Activated CD8-positive, alpha-beta memory T cell treated with anti-CD3 and anti-CD28 coated beads for 1 hour (primary cell): Measurements from ENCODE around the gene LIMS1.
"Not testable (repeated sequence)": the region's sequence is repeated elsewhere in the genome, so short reads cannot be mapped to it uniquely, and the experiment has no call there.

Experiments used
- DNase-seq, 2 donors: peaks; one replicate each; pipeline ENCODE4 v3.0.0-alpha.2; 2020; ENCODE audit warnings: low read depth in 1 of 2; ENCODE audit errors: extremely low read depth in 1 of 2

The LIMS1 gene

DNA sequence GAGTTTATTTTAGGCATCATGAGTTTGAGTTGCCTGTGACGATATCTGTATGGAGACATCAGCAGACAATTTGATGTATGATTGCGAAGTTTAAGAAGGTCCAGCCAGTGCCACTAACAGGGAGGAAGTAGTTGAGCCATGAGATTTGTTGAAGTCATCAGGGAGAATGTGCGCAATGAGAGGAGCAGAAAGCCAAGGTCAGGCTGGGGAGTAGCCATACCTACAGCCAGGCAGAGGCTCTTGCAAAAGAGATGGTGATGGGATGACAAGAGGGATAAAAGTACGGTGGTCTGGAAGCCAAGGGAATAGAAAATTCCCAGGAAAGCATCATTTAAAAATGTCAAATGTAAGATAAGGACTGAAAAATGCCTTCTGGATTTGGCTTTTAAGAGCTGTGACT, 51.2 kb downstream of the LIMS1 start:
- no peak for DNase-seq

DNA sequence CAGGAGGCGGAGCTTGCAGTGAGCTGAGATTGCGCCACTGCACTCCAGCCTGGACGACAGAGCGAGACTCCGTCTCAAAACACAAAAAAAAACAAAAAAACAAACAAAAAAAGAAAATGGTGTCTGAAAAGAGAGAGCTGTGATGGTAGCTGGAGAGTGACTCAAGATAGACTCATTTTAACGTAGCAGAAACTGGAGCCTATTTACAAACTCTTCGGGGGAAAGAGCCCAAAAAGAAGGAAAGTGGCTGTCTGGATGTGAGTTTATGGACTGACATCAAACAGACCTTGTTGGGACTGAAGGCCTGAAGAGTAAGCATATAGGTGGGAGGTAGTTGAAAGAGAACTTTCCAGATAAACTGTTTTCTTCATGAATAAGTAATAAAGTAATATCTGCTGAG, 51.8 kb downstream of the LIMS1 start:
- DNase-seq: no peak

DNA sequence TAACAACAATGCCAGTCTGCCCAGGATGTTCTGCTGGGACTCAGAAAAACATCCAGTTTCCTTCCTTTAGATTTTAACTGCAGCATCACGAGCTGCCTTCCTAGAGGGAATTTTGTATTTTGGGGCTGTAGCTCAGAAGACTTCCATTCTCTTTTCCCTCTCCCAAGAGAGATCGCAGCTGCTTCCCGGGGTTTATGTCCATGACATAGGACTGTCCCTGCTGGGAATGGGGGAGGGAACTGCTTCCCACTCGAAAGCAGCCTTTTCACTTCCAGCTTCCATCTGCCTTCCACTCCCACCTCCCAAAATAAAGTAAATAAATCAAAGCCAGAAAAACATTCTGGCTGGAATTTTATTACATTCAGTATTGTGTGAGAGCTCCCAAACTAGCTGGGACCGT, 52.4 kb downstream of the LIMS1 start:
- DNase-seq: no peak

DNA sequence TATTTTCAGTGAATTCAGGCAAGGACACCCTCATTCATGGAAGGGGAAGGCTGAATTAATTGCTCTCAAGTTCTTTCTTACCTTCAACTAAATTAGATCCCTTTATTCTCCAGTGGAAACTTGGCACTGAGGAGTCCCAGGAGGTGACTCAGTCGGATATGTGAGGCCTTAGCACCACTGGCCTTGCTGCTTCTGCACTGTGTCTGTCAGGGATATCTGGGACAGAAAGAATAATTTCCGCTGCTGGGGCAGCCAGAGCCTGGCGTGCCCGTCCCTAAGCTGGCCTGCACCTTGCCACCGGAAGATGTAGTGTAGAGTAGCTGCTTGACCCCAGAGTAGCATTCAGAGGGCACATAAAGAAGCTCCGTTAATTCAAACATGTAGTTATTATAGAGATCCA, 53.4 kb downstream of the LIMS1 start:
- DNase-seq: no peak

DNA sequence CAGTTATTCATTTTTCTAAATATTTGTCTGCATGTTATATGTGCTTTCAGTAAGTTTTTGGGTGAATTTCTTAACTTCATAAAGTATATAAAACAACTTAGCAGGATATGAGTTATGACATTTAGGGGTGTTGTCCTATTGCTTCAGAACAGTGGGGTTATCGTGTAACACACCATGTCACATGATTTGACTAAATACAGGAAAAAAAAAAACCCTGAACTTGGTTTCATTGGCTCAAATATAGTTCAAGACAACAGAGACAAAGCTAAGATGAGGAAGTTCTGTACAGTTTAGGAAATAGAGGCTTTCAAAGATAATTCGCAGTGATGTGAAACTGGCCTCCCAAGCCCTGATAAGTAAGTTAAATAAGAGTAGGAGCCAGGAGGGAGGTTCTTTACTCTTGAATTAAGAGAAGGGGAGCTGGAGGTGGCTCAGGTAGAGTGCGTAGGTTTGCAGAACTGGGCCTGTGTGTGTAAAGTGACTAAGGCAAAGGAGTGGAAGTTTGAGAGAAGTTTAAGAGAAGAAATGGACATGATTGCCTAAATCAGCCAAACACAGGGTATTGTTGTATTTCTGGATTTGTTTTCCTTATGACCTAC, 53.9 kb downstream of the LIMS1 start:
- DNase-seq: no peak

DNA sequence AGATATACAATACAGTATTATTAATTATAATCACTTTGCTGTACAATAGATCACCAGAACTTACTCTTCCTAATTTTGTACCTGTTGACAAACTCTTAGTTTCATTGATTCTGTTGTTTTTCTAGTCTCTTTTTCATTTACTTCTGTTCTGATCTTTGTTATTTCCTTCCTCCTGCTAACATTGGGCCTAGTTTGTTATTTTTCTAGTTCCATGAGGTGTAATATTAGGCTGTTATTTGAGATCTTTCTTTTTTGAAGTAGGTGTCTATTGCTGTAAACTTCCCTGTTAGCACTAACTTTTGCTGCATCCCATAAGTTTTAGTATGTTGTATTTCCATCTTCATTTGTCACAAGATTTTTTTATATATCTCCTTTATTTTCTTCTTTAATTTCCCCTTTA, 55.1 kb downstream of the LIMS1 start:
- DNase-seq: no peak

DNA sequence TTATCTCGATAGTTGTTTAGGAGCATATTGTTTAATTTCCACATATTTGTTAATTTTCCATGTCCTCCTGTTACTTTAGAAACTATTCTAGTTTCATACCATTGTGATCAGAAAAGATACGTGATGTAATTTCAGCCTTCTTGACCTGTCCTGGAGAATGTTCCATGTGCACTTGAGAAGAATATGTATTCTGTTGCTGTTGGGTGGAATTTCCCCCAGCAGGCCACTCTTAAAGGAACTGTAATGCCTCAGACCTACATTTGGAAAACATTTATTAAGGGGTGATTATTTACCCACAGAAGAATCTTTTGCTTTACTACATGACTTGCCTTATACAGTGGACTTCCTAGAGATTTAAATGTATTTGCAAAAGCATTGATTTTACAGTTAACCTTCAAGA, 55.5 kb downstream of the LIMS1 start:
- DNase-seq: no peak

DNA sequence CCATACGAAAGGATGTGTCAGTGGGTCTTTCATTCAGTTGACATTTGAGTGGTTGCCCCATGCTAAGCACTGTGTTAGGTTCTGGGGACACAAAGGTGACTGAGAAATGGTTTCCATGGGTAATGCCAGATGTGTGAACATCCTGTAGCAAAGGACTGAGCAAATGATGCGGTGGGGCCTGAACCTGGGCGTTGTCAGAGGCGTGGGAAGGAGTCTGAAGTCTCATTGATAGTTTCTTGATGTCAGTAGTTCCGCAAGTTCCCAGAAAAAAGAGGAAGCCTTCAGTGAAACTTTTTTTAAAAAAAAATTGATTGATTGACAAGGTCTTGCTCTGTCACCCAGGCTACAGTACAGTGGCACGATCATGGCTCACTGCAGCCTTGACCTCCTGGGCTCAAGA, 56.9 kb downstream of the LIMS1 start:
- no peak for DNase-seq

DNA sequence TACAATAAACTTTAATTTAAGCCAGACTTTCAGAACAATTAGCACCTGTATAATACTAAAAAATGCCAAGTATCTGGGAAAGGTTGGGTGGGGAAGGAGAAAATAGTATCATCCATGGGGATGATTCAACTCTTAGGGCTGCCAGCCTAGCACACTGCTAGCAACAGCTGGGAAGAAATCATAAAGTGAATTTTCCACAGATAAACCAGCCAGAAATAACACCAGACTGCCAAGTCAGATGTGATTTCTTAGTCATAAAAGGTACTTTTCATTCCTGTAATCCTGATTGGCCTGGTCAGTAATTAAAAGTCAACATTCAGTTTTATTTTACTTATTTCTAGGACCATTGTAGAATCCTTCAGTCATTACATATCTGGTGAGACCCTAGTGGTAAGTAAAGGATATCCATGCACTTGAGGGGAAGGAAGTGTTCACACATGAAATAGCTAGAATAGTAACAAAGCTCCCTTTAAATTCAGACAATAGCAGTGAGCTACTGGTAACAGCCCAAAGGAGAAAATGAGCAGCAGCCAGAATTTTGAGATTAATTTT, 59.4 kb downstream of the LIMS1 start:
- no peak for DNase-seq

DNA sequence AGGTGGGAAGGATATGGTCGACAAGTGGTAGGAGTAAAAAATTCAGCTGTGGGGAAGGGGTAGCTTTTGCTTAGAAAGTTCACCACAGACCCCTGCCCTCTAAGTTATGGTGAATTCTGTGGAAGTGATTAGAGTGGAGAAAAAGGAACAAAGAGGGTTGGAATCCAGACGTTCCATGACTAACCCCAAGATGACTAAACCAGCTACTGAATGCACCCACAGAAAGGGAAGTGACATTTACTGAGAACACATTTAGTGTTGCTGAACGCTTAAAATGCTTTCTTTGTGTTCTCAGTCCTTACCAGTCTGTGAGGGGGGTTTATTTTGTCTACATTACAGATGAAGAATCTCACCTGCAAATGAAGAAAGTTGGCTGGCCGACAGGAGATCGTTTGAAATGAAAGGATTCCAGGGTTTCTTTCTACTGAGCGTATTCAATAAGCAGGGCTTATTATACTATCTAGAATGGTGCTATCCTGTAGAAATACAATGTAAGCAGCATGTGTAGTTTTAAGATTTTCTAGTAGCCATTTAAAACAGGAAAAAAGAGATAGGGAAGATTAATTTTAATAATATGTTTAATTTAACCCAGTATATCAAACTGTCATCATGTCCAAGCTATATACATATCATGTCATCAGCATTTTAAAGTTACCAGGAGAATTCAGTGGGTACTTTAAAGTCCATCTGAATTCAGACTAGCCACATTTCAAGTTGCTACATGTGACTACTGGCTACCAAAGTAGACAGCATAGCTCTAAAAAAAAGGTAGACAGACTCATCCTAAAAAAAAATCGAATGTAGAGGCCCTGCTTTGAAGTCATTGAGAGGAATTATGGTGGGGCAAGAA, 60.1 kb downstream of the LIMS1 start:
- DNase-seq: no peak

DNA sequence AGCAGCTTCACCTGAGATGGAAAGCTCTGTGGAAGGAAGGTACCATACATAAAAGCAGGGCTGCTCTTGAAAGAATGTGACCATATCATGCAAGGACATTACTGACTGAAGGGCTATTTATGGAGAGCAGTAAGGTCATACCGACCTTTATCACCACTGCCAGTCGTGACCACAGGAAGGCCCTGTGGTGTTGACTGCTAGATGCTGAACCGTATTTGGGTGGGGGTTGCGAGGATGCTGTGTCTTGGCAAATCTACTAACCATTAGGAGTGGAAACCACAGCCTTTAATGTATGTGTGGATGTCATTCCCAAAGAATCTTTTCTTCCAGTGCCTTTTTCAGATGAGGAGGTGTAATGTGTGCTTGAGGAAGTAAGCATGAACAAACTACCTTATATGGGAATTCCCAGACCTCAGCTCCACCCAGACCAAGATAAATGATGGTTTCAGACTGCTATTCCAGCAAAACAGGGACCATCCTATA, 60.8 kb downstream of the LIMS1 start:
- no peak for DNase-seq

DNA sequence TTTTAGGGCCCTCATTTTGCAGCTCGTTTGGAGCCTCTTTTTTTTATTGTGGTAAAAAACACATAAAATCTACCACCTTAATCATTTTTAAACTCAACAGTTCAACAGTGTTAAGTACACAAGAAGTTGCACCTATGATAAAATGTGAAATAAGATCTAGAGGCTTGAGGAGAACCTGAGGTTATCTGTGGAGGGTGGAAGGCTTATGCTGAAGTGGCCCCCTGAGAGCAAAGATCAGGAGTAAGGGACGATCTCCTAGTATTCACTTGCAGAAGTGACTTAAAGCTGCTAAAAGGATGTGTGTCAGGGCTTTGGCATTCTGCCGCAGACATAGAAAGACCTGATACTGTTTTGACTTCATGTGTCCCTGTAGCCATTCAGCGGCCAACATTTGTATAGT, 61.5 kb downstream of the LIMS1 start:
- not testable (repeated sequence) for DNase-seq

DNA sequence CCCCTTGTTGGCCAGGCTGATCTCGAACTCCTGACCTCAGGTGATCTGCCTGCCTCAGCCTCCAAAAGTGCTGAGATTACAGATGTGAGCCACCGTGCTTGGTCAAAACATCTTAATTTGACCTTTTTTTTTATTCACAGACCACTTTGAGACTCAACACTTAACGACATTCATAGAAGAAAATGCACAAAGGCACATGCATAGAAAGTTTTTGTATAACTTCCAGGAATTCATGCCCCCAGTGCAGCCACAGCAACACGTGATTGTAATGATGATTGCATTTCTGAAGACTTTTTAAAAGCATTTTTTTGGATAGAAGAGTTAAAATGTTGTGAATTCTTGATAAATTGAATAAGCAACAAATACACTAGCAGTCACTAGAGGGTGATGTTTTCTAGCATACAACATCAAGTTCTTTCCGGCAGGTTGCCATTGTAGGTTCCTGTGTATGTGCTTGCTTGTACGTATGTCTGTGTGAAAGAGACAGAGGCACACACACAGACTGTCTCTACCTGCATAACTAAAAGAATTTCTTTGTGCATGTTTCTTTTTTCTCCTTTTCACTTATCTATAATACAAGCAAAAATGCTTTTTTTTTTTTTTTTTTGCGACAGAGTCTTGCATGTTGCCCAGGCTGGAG, 63.0 kb downstream of the LIMS1 start:
- DNase-seq: not testable (repeated sequence)

DNA sequence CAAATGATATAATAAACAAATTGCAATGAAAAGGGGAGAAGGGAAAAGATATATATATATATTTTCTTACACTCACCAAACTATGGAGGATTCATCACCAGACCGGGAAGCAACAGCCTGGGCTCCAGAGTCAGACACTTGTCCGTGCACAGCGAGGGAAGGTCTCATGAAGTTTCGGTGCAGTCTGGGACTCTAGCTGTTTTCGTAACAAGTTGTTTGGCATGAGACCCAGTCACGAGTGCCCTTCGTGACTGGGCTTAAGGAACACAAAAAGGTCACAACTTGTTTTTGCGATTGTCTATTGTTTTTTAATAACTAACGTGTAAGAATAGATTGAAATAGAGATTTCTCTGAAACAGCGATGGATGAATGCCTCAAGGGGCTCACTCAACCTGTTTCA, 66.9 kb downstream of the LIMS1 start:
- DNase-seq: not testable (repeated sequence)

DNA sequence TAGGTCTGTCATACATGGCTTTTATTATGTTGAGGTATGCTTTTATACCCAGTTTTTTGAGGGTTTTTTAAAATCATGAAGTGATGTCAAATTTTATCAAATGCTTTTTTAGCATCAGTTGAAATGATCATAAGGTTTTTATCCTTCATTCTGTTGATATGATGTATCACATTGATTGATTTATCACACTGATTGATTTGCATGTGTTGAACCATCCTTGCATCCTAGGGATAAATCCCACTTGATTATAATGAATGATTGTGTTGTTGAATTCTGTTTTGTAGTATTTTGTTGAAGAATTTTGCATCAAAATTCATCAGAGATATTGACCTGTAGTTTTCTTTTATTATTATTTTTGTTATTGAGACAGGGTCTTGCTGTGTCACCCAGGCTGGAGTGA, 68.2 kb downstream of the LIMS1 start:
- DNase-seq: no peak

DNA sequence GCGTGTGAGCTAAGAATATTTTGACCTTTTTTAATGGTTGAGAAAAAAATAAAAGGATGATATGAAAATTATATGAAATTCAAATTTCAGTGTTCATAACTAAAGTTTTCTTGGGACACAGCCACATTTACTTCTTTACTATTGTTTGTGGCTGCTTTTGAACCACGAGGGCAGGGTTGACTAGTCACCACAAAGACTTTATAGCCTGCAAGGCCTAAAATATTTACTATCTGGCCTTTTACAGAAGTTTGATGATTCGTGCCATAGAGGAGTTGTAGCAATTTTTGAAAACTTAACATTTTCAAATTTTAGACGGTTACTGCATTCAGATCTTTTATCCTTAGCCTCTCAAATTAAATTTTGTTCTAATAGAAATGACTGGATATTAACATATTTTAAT, 69.9 kb downstream of the LIMS1 start:
- DNase-seq: no peak

DNA sequence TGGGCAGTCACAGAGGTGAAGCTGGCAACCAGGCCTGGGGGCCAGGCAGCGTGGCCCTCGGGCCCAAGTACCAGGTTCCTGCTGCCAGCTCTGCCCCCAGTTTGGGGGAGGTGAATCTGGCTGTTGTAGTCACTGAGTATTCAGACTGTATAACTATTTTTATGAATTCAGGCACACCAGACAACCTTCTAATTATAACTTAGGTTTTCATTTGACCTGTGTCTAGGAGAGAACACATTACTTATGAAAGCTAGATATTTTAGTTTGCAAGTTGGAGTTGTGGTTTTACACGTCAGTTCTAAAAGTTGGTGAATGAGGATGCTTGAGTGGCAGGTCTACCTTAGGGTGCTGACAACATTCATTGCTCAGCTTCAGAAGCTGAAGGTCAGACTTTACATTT, 71.7 kb downstream of the LIMS1 start:
- no peak for DNase-seq

DNA sequence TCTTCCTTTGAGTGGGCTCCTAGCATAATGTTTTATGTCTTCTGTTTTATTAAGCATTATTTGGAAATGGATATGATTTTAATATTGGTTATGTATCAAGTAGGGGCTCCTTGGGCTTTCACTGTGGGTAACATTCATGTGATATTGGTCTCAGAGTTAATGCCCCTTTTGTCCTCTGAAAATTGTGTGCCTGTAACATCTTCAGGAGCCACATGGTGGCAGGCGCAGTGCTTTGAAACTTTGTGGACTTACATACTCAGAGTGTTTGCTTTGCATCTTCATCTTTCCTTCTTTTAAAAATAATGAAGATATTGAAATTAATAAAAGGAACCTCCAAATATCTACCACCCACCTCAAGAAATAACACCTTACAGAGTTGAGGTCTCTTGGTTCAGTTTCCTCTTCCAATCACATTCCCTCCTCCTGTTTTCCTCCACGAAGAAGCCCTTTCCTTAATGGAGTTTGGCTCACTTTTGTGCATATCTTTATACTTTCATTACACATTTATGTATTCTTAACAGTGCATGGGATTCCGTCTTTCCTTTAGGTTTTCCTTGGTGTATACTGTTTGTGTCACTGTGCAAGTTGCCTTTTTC, 73.5 kb downstream of the LIMS1 start:
- no peak for DNase-seq

DNA sequence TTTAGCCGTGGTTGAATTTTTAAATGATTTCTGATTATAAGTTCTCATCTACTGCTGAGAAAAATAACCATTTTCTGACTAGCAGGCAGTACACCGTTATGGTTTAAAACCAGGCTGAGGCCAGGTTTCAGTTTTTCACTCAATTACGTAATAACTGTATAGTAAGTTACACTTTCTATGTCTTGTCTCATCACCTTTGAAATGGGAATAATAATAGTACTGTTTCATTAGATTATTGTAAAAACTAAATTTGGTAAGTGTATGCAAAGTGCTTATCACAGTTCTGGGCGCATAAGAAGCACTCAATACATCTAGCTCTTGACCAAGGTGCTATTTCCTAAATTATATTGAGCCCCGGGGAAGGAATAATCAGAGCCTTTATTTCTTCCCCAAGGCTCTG, 76.8 kb downstream of the LIMS1 start:
- no peak for DNase-seq

DNA sequence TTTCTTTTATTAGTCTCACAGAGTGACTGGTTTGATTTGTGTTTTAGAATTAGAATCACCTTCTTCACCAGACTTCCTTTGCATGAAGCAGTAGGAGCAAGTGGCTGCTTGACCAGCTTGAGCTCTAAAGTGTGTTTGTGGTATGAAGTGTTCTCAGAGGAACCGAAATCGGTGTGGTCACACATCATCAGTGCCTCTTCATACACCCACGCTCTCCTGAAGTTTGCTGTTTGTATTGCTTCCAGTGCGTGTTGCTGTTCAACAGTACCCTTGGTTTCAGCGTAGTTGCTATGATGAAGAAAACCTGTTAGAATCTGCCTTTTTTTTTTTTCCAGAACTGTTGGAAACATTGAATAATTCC, 77.9 kb downstream of the LIMS1 start:
- DNase-seq: no peak

DNA sequence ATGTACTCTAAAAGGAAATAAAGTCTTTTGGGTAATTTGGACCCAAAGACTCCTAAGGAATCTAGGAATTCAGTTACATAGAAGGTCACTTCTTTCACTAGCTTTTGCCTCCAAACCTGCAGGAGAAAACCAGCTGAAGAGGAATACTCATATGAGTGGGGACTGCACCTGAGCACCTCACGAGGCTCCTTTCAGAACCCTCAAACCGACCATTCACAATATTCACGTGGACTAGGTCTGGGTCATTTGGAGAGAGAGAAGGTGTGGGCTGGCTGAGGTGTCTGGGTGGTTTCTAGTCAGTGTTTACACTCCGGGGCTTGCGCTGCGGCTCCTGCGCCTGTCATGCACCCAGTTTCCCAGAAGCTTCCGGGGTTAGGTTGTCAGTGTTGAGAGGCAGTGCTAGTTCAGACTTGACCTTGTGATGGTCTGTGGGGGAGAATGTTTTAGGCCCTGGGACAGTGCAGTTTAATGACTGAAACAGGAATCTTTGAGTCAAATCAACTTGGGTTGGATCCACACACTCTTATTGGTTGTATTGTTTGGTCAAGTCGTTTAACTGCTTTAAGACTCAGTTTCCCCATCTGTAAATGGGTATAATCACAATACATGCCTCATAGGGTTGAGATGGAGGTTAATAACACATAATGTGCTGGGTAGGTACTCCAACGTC, 78.4 kb downstream of the LIMS1 start:
- DNase-seq: no peak
